Endodermal cell (in vitro differentiated cells): ENCODE results near the gene HSFX3. TPM values are rescaled to one million over a fixed set of nuclear protein-coding genes. Genes with fewer than 3 reads are reported as not detected.

ENCODE experiments used
- DNase-seq: peaks from one replicate; pipeline ENCODE4 v3.0.0-alpha.2; 2017
- H3K27ac ChIP-seq: 2 replicates; pipeline ENCODE4 v1.5.1; 2013; ENCODE audit warnings: mild to moderate bottlenecking, low read depth, low read length, moderate library complexity
- H3K27me3 ChIP-seq: 2 replicates; pipeline ENCODE4 v1.6.1; 2013; ENCODE audit warnings: mild to moderate bottlenecking, low read length, moderate library complexity; ENCODE audit not compliant: insufficient read depth, control insufficient read depth, poor library complexity, severe bottlenecking
- H3K36me3 ChIP-seq: 2 replicates; pipeline ENCODE4 v1.7.0; 2013; ENCODE audit warnings: mild to moderate bottlenecking, low read length, moderate library complexity; ENCODE audit not compliant: control insufficient read depth, insufficient read depth
- H3K4me1 ChIP-seq: one replicate; pipeline ENCODE4 v1.7.0; 2013; ENCODE audit warnings: low read length; ENCODE audit not compliant: control insufficient read depth, insufficient read depth
- H3K4me3 ChIP-seq: 2 replicates; pipeline ENCODE4 v1.5.1; 2013; ENCODE audit warnings: mild to moderate bottlenecking, low read length, moderate library complexity
- H3K9ac ChIP-seq: 2 replicates; pipeline ENCODE4 v1.6.1; 2013; ENCODE audit warnings: mild to moderate bottlenecking, low read length, moderate library complexity; ENCODE audit not compliant: poor library complexity, severe bottlenecking; ENCODE audit errors: extremely low read depth
- H3K9me3 ChIP-seq: 2 replicates; pipeline ENCODE4 v1.6.1; 2013; ENCODE audit warnings: mild to moderate bottlenecking, low read length, moderate library complexity; ENCODE audit not compliant: control insufficient read depth
- H3K27ac Mint-ChIP-seq: 2 replicates; pipeline ENCODE4 v1.8.0; 2020; ENCODE audit warnings: mixed read lengths
- H3K27me3 Mint-ChIP-seq: 2 replicates; pipeline ENCODE4 v1.8.0; 2021; ENCODE audit warnings: mild to moderate bottlenecking, mixed read lengths; ENCODE audit not compliant: insufficient read depth
- H3K36me3 Mint-ChIP-seq: 2 replicates; pipeline ENCODE4 v1.8.0; 2020; ENCODE audit warnings: low read depth, mixed read lengths
- H3K4me1 Mint-ChIP-seq: 2 replicates; pipeline ENCODE4 v1.8.0; 2020; ENCODE audit warnings: mixed read lengths
- H3K4me3 Mint-ChIP-seq: 2 replicates; pipeline ENCODE4 v1.8.0; 2020; ENCODE audit warnings: mild to moderate bottlenecking, moderate library complexity, mixed read lengths
- H3K9me3 Mint-ChIP-seq: 2 replicates; pipeline ENCODE4 v1.8.0; 2020; ENCODE audit warnings: mild to moderate bottlenecking, mixed read lengths
- WGBS, 2 experiments: methylation state at CpG; one replicate each; pipeline versions ENCODE4 v1.1.5 to v1.1.7; 2013; ENCODE audit warnings: missing lambda C conversion rate in 2 of 2, mixed read lengths in 1 of 2; ENCODE audit not compliant: insufficient coverage in 1 of 2, insufficient read length in 1 of 2; 5-methylcytosine and 5-hydroxymethylcytosine counted together
- total RNA-seq, 2 donors: library from RNA; stranded (reverse); fragmentation: NEBNext Ultra II Directional in 1 of 2; extraction: Animal tissue kit (Norgen Biotek cat#: 25700) in 1 of 2; gene quantifications; 2 replicates in 1 of 2; 3 replicates in 1 of 2; pipeline ENCODE4 v1.2.1, GENCODE V29; 2021
- TF ChIP-seq, protein P1 (sequence below): fragments of 200-600 bp; sonication (generic); conservative IDR thresholded peaks from 2 replicates; pipeline ENCODE4 v1.5.0; 2021; ENCODE audit warnings: antibody characterized with exemption, mild to moderate bottlenecking

HSFX3 gene
- total RNA-seq, 2 donors from 2014 or later: not detected

DNA sequence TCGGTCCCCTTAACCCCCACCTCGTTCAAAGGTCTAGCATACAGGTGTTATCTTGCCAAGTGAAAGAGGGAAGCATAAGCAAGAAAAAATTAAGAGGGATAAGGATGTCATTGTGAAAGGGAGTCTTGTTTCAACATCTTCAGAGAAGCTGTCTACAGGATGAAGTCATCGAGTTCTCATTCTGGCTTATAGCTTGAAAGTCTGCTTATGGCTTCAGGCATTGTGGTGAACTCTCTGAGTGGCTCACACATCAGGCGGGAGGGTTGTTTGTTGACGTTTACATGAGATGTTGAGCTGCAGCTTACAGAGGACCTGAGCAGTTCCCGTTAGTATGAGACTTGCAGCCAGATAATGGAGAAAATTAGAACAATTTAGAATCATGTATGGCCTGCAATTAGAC lies 20.9 kb upstream of the HSFX3 start:
- no peak overlapping the region for H3K4me3 ChIP-seq
- peak; percentile 30 for DNase-seq
- Mint-ChIP-seq H3K27ac (no peak overlapping the region), H3K4me1 (peaks cover 11% of the 10 kb centered on the region), H3K27me3 (peaks cover 7% of the 10 kb centered on the region), H3K36me3 (no peaks in the 10 kb centered on the region), H3K4me3 (no peak overlapping the region), H3K9me3 (peaks cover 36% of the 10 kb centered on the region)
- no peaks in the 10 kb centered on the region for H3K4me1 ChIP-seq
- H3K9ac ChIP-seq: no peak overlapping the region
- TF ChIP-seq, protein P1, sequence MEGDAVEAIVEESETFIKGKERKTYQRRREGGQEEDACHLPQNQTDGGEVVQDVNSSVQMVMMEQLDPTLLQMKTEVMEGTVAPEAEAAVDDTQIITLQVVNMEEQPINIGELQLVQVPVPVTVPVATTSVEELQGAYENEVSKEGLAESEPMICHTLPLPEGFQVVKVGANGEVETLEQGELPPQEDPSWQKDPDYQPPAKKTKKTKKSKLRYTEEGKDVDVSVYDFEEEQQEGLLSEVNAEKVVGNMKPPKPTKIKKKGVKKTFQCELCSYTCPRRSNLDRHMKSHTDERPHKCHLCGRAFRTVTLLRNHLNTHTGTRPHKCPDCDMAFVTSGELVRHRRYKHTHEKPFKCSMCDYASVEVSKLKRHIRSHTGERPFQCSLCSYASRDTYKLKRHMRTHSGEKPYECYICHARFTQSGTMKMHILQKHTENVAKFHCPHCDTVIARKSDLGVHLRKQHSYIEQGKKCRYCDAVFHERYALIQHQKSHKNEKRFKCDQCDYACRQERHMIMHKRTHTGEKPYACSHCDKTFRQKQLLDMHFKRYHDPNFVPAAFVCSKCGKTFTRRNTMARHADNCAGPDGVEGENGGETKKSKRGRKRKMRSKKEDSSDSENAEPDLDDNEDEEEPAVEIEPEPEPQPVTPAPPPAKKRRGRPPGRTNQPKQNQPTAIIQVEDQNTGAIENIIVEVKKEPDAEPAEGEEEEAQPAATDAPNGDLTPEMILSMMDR: no peak
- no peak overlapping the region for H3K27ac ChIP-seq
- no peaks in the 10 kb centered on the region for H3K9me3 ChIP-seq
- no peaks in the 10 kb centered on the region for H3K36me3 ChIP-seq
- WGBS, 2 experiments: 89 to 97% methylated on average over 4 to 6 of the region's 6 CpGs
- no peaks in the 10 kb centered on the region for H3K27me3 ChIP-seq

DNA sequence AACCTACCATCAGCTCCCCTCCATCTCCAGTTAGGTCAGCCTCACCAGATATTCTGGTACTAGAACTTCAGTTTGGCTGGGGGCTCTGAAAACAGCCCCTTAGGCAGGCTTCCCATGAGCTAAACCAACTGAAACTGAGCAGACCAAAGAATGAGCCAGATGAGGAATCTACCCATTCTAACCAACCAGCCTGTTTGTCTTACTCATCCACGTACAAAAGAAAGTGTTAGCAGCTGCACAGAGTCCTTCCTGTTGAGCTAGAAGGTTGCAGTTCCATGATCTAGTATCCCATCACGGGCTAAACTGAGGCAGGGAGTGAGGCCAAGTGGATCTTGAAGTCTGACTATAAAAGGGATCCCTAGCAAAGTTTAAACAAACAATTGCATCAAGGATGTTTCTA lies 20.0 kb upstream of the HSFX3 start:
- Histone ChIP-seq H3K9me3 (no peaks in the 10 kb centered on the region), H3K27ac (no peak overlapping the region), H3K36me3 (no peaks in the 10 kb centered on the region), H3K9ac (no peak overlapping the region), H3K4me1 (no peaks in the 10 kb centered on the region), H3K27me3 (no peaks in the 10 kb centered on the region), H3K4me3 (no peak overlapping the region)
- peaks cover 7% of the 10 kb centered on the region for H3K27me3 Mint-ChIP-seq
- TF ChIP-seq, protein P1: no peak
- peaks cover 41% of the 10 kb centered on the region for H3K9me3 Mint-ChIP-seq
- no peak overlapping the region for H3K27ac Mint-ChIP-seq
- peak; percentile 7 for DNase-seq
- no peaks in the 10 kb centered on the region for H3K36me3 Mint-ChIP-seq
- no peak overlapping the region for H3K4me3 Mint-ChIP-seq
- H3K4me1 Mint-ChIP-seq: peaks cover 11% of the 10 kb centered on the region
- 95% methylated on average over 2 of the region's 2 CpGs; no CpG with 5 or more reads in 1 of the 2 experiments for WGBS, 2 experiments

DNA sequence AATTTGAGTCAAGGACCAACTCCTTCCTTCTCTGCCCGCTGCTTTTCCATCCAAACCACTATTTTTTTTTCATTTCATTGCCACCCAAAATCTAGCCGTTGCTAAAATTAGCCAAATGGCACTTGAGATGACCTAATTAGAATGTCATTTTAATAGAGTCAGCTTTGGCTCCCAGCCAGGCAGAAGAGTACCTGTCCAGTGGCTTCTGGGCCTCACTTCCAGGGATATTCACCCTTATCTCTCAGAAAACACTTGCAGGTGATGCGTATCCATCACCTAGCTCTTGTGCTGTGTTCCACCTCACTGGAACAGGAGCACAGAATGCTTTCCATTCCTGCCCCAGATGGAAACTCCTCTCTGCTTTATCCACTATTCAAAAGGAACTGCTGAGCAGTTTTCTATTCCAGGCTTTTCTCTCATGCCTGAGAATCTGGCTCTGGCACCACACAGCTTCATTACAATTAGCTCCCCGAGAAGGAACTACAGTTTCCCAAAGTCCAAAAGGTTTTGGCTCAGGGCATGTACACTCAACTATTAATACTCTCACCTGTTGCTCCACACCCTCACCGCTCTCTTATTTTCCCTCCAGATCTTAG lies 19.1 kb upstream of the HSFX3 start:
- Mint-ChIP-seq H3K4me1 (peaks cover 11% of the 10 kb centered on the region), H3K36me3 (no peaks in the 10 kb centered on the region), H3K9me3 (peaks cover 51% of the 10 kb centered on the region), H3K27ac (no peak overlapping the region), H3K4me3 (no peak overlapping the region), H3K27me3 (peaks cover 7% of the 10 kb centered on the region)
- DNase-seq: peak; percentile 10
- no peaks in the 10 kb centered on the region for H3K27me3 ChIP-seq
- no peak overlapping the region for H3K27ac ChIP-seq
- no peaks in the 10 kb centered on the region for H3K9me3 ChIP-seq
- 86 to 90% methylated on average over 2 to 5 of the region's 5 CpGs for WGBS, 2 experiments
- no peaks in the 10 kb centered on the region for H3K36me3 ChIP-seq
- TF ChIP-seq, protein P1: no peak
- H3K4me3 ChIP-seq: no peak overlapping the region
- no peaks in the 10 kb centered on the region for H3K4me1 ChIP-seq
- H3K9ac ChIP-seq: no peak overlapping the region
